Nephron progenitor cell (in vitro differentiated cells): ENCODE data around the gene ENKD1.

Source experiments
- DNase-seq: peaks from one replicate; pipeline ENCODE4 v3.0.0; 2021
- H3K27ac Mint-ChIP-seq: 2 replicates; pipeline ENCODE4 v1.8.0; 2021; ENCODE audit warnings: mild to moderate bottlenecking, moderate library complexity, mixed read lengths
- H3K27me3 Mint-ChIP-seq: 2 replicates; pipeline ENCODE4 v1.8.0; 2021; ENCODE audit warnings: mild to moderate bottlenecking, low read depth, mixed read lengths; ENCODE audit not compliant: poor library complexity
- H3K36me3 Mint-ChIP-seq: 2 replicates; pipeline ENCODE4 v1.8.0; 2021; ENCODE audit warnings: low read depth, mixed read lengths
- H3K4me1 Mint-ChIP-seq: 2 replicates; pipeline ENCODE4 v1.8.0; 2021; ENCODE audit warnings: mixed read lengths
- H3K4me3 Mint-ChIP-seq: 2 replicates; pipeline ENCODE4 v1.8.0; 2021; ENCODE audit warnings: mild to moderate bottlenecking, moderate library complexity, mixed read lengths
- H3K9me3 Mint-ChIP-seq: 2 replicates; pipeline ENCODE4 v1.8.0; 2021; ENCODE audit warnings: mild to moderate bottlenecking, moderate library complexity, mixed read lengths
- TF ChIP-seq, protein P1 (sequence below): fragments of 200-600 bp; sonication (generic); IDR thresholded peaks from 2 replicates; pipeline ENCODE4 v1.5.0; 2021; ENCODE audit warnings: antibody characterized with exemption

The ENKD1 gene

DNA sequence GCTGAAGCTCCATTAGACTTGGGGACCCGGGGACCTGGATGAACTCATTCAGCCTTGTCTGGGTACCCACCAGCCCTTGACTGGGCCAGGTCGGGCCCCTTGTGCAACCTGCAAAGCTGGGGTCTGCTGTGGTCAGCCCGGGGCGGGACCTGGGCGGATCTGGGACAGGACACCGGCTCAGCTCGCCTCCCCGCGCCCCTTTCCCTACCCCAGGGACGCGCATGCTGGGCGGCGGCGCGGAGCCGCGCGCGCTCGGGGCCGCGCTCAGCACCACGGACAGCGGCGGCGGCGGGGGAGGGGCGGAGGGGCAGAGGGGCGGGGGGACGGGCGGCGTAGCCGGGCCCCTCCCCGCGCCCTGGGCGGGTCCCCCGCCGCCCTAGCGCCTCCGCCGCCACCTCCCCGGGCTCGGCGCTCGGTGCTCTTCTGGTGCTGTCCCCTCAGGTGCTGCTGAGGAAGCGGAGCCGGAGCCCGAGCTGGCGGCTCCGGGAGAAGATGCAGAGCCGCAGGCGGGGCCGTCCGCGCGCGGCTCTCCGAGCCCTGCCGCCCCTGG, 13.9 kb downstream of the ENKD1 start:
- Mint-ChIP-seq H3K9me3 (no peaks in the 10 kb centered on the region), H3K36me3 (no peaks in the 10 kb centered on the region), H3K27me3 (peaks cover 65% of the 10 kb centered on the region), H3K27ac (no peak overlapping the region), H3K4me3 (no peak overlapping the region), H3K4me1 (peaks cover 11% of the 10 kb centered on the region)
- TF ChIP-seq, protein P1, sequence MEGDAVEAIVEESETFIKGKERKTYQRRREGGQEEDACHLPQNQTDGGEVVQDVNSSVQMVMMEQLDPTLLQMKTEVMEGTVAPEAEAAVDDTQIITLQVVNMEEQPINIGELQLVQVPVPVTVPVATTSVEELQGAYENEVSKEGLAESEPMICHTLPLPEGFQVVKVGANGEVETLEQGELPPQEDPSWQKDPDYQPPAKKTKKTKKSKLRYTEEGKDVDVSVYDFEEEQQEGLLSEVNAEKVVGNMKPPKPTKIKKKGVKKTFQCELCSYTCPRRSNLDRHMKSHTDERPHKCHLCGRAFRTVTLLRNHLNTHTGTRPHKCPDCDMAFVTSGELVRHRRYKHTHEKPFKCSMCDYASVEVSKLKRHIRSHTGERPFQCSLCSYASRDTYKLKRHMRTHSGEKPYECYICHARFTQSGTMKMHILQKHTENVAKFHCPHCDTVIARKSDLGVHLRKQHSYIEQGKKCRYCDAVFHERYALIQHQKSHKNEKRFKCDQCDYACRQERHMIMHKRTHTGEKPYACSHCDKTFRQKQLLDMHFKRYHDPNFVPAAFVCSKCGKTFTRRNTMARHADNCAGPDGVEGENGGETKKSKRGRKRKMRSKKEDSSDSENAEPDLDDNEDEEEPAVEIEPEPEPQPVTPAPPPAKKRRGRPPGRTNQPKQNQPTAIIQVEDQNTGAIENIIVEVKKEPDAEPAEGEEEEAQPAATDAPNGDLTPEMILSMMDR: no peak
- peak; percentile 80 for DNase-seq

DNA sequence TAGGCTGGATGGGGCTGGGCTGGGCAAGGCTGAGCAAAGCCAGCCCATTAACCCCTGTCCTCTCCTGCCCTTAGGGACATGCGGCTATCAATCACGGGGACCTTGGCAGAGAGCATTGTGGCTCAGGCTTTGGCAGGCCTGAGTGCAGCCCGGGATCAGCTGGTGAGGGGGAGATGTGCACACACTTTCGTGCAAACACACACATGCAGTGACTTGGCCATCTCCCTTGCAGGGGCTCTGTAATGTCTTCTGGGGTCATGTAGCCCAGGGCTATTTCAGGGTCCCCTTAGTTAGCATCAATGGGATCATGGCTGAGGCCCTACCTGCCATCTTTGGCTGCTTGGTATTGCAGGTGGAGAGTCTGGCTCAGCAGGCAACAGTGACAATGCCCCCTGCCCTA, 14.7 kb downstream of the ENKD1 start:
- H3K4me3 Mint-ChIP-seq: peak overlapping the region; percentile 72
- H3K9me3 Mint-ChIP-seq: no peaks in the 10 kb centered on the region
- H3K27ac Mint-ChIP-seq: no peak overlapping the region
- no peak for DNase-seq
- TF ChIP-seq, protein P1: no peak
- H3K36me3 Mint-ChIP-seq: no peaks in the 10 kb centered on the region
- H3K27me3 Mint-ChIP-seq: peaks cover 71% of the 10 kb centered on the region
- H3K4me1 Mint-ChIP-seq: peaks cover 11% of the 10 kb centered on the region

GRCh38 chr16:67651039-67651438, 15.5 kb downstream of the ENKD1 start:
- H3K4me3 Mint-ChIP-seq: no peak overlapping the region

GRCh38 chr16:67650023-67650422, 16.5 kb downstream of the ENKD1 start:
- no peaks in the 10 kb centered on the region for H3K9me3 Mint-ChIP-seq
- no peak for DNase-seq
- peaks cover 78% of the 10 kb centered on the region for H3K27me3 Mint-ChIP-seq
- TF ChIP-seq, protein P1: no peak
- no peak overlapping the region for H3K4me3 Mint-ChIP-seq
- H3K27ac Mint-ChIP-seq: no peak overlapping the region
- peaks cover 11% of the 10 kb centered on the region for H3K4me1 Mint-ChIP-seq
- no peaks in the 10 kb centered on the region for H3K36me3 Mint-ChIP-seq

More at GRCh38 chr16:67651039-67651438, 15.5 kb downstream of the ENKD1 start:
- Mint-ChIP-seq H3K4me1 (peaks cover 11% of the 10 kb centered on the region), H3K9me3 (no peaks in the 10 kb centered on the region), H3K36me3 (no peaks in the 10 kb centered on the region), H3K27ac (no peak overlapping the region), H3K27me3 (peaks cover 78% of the 10 kb centered on the region)
- TF ChIP-seq, protein P1: no peak
- no peak for DNase-seq

- Mint-ChIP-seq H3K27ac (no peak overlapping the region), H3K4me3 (no peak overlapping the region), H3K36me3 (no peaks in the 10 kb centered on the region), H3K9me3 (no peaks in the 10 kb centered on the region), H3K27me3 (peaks cover 74% of the 10 kb centered on the region), H3K4me1 (peaks cover 11% of the 10 kb centered on the region)
- DNase-seq: peak; percentile 37
- TF ChIP-seq, protein P1: no peak
Observed at GRCh38 chr16:67649494-67649931, 17.0 kb downstream of the ENKD1 start.

DNA sequence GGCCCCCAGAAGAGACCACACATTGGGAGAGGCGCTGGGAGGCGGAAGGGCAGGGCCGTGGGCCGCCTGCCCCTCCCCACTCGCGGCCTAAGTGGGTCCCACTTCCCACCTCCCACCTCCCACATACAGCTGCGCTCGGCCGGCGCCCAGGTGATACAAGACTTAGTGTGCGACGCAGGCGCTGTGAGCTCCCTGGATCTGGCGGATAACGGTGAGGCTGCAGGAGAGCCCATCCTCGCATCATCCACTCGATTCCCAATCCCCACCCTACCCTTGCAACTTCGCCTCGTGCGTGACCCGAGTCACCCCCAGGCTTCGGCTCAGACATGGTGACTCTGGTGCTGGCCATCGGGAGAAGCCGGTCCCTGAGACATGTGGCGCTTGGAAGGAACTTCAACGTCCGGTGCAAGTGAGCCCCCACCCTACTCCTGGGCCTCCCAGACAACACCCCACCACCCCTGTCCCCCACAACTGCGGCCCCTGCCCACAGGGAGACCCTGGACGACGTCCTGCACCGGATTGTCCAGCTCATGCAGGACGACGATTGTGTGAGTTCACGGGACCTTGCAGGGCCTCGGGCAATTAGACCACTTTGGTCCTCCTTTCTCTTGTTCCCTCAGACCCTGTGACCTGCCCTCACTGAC, 17.7 kb downstream of the ENKD1 start:
- Mint-ChIP-seq H3K27ac (no peak overlapping the region), H3K27me3 (peaks cover 74% of the 10 kb centered on the region), H3K36me3 (no peaks in the 10 kb centered on the region), H3K4me3 (no peak overlapping the region), H3K4me1 (peaks cover 10% of the 10 kb centered on the region), H3K9me3 (no peaks in the 10 kb centered on the region)
- no peak for DNase-seq
- TF ChIP-seq, protein P1: no peak
